ENCODE measurements around the gene TGFBR3. TPM values are rescaled to one million over a fixed set of nuclear protein-coding genes. Genes with fewer than 3 reads are reported as not detected.

Gene TGFBR3
- total and polyA plus RNA-seq, 2 of the 8 experiments (the other 6 are each of a cell fraction or from before 2014, with no cell fraction given), result 2.0 to 6.1 TPM

DNA sequence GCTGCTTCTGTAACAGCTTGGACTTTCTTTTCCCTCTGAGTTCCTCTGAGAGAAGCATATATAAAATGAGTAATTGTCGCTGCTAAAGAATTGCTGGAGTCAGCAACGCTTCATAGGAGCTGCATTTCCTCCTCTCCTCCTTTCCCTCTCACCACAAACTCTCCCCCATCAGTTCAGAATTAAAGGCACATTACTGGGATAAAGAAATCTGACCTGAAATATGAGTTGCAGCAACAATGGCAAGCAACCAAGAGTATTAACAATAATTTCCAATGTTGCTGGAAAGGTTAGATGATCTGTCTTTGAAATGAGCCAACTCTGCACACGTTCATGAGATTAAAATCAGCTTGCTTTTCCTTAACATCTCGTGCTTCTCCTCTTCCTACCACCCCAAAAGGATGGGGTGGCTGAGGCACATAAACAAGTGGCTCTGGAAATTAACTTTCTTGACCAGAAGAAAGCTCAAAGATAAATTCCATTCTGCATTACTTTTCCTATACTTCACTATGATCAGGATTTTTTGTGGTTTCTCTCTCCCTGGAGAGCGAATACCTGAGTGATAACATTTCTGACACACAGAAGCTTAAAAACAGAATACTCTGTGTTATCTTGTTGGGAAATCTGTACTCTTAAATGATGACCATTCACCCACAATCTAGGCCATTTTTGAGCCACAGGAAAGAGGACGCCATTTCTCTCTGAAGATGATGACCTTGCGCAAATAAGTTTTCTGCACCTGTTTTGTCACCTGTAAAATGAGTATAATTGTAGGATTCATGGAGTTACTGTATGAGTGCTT, 90.2 kb downstream of the TGFBR3 start:
- H3K9me3 ChIP-seq (ENCODE audit: insufficient read depth in 2 of 2, low read depth in 1 of 2, low read length in 1 of 2), result no peaks in the 10 kb centered on the region
- H3K27me3 ChIP-seq (replicated peaks in 1 of 4; ENCODE audit: control insufficient read depth in 3 of 4, extremely low read depth in 1 of 4, insufficient read depth in 3 of 4, low read length in 3 of 4), result no peaks in the 10 kb centered on the region
- no peaks in the 10 kb centered on the region for H3K36me3 ChIP-seq (ENCODE audit: control insufficient read depth in 2 of 4, insufficient read depth in 4 of 4, low read length in 3 of 4)
- no peak overlapping the region for H3K9ac ChIP-seq (replicated peaks in 1 of 4; ENCODE audit: extremely low read depth in 1 of 4, low read depth in 3 of 4, low read length in 3 of 4)
- no peak overlapping the region for H2BK12ac ChIP-seq (ENCODE audit: low read depth, low read length)
- no peak overlapping the region for H2BK120ac ChIP-seq (replicated peaks; ENCODE audit: low read depth, low read length)
- no peak overlapping the region for H2BK5ac ChIP-seq (ENCODE audit: low read depth, low read length)
- no peak overlapping the region for H3K27ac ChIP-seq (ENCODE audit: low read depth, low read length)
- H4K20me1 ChIP-seq (replicated peaks in 1 of 2; ENCODE audit: control insufficient read depth in 1 of 2, insufficient read depth in 2 of 2, low read length in 2 of 2), result no peaks in the 10 kb centered on the region
- ChIA-PET CTCF (ENCODE audit: partially characterized antibody) (interaction anchor here (1.1 to 2.0 kb wide), 3 partner anchors 14 to 283 kb away, joined by 3 to 6 read pairs (median 5); no protein-coding TSS in a partner anchor), POLR2A (ENCODE audit: partially characterized antibody) (no interaction called here)
- no peak overlapping the region for H4K91ac ChIP-seq (replicated peaks; ENCODE audit: insufficient read length, low read length)
- DNase-seq (ENCODE audit: low read depth in 1 of 2, low spot score in 2 of 2) (no peak), FAIRE-seq (no peak)
- H2AK5ac ChIP-seq (ENCODE audit: low read depth, low read length), result no peak overlapping the region
- H3K4me3 ChIP-seq (ENCODE audit: extremely low read depth in 1 of 4, insufficient read depth in 2 of 4, low read depth in 3 of 4, low read length in 4 of 4), result no peak overlapping the region
- H3K79me2 ChIP-seq (ENCODE audit: control insufficient read depth in 1 of 2, insufficient read depth in 2 of 2, low read length in 2 of 2), result no peaks in the 10 kb centered on the region
- H3K4me1 ChIP-seq (replicated peaks in 1 of 4; ENCODE audit: control insufficient read depth in 3 of 4, insufficient read depth in 4 of 4, low read length in 3 of 4), result peaks cover 6 to 14% (median 10%) of the 10 kb centered on the region in 4 experiments; a peak in 6 of 7 replicates
- H3K23me2 ChIP-seq (ENCODE audit: low read depth, low read length), result no peaks in the 10 kb centered on the region
- no peak overlapping the region for H3K23ac ChIP-seq (ENCODE audit: insufficient read length)
- WGBS, 2 experiments (ENCODE audit: extremely low coverage in 1 of 2, insufficient coverage in 1 of 2, insufficient read length in 1 of 2, insufficient replicate concordance in 2 of 2, low coverage in 1 of 2, low lambda C conversion rate in 2 of 2, missing lambda C conversion rate in 1 of 2), result 89% methylated on average over 7 of the region's 7 CpGs; no CpG with 5 or more reads in 1 of the 2 experiments
- no peak overlapping the region for H2BK15ac ChIP-seq (ENCODE audit: low read length)
- H3K79me1 ChIP-seq (ENCODE audit: low read depth, low read length), result no peaks in the 10 kb centered on the region
- no peak overlapping the region for H4K5ac ChIP-seq (ENCODE audit: insufficient read length, low read depth, low read length)
- no peak overlapping the region for H3K4ac ChIP-seq (replicated peaks; ENCODE audit: insufficient read length, low read depth, low read length)
- no peak overlapping the region for H3K18ac ChIP-seq (ENCODE audit: extremely low read depth, low read length)
- H3K4me2 ChIP-seq (ENCODE audit: insufficient read depth in 1 of 2, low read depth in 2 of 2, low read length in 2 of 2), result no peak overlapping the region
- TF ChIP-seq ASH2L (IDR thresholded peaks at IDR 0.05; ENCODE audit: low read length) (no peak), TAF7 (optimal IDR thresholded peaks at IDR 0.05; ENCODE audit: borderline replicate concordance, low read depth, low read length) (no peak), POLR2A (IDR thresholded peaks at IDR 0.05; ENCODE audit: control extremely low read depth in 1 of 2, low read depth in 2 of 2, low read length in 2 of 2) (no peak), CBX8 (IDR thresholded peaks at IDR 0.05; ENCODE audit: borderline replicate concordance, low read depth, low read length) (no peak), EZH2 (IDR thresholded peaks at IDR 0.05; ENCODE audit: low read depth, low read length, severe bottlenecking) (no peak), SP2 (IDR thresholded peaks at IDR 0.05; ENCODE audit: low read length) (no peak), CHD1 (IDR thresholded peaks at IDR 0.05; ENCODE audit: low read depth, low read length) (no peak), BCL11A (IDR thresholded peaks at IDR 0.05; ENCODE audit: low read depth in 2 of 2, low read length in 2 of 2) (no peak), NANOG (IDR thresholded peaks at IDR 0.05; ENCODE audit: insufficient read depth, low read depth, low read length, poor library complexity, severe bottlenecking) (no peak)
- no peak overlapping the region for H3K14ac ChIP-seq (ENCODE audit: insufficient read length)
- H4K8ac ChIP-seq (ENCODE audit: extremely low read depth, insufficient read depth, low read length), result no peak overlapping the region
- no peak overlapping the region for H2BK20ac ChIP-seq (ENCODE audit: low read length)
- H3K56ac ChIP-seq (replicated peaks; ENCODE audit: insufficient read length, low read depth, low read length), result no peak overlapping the region
- H2AFZ ChIP-seq (ENCODE audit: low read length), result no peak overlapping the region

Data from H1 (cell line).